Measurements from ENCODE around the gene ENC1. TPM values are rescaled to one million over a fixed set of nuclear protein-coding genes. Genes with fewer than 3 reads are reported as not detected.

The ENC1 gene
- total RNA-seq, 1 experiment from 2014 or later, result 30.0 TPM

DNA sequence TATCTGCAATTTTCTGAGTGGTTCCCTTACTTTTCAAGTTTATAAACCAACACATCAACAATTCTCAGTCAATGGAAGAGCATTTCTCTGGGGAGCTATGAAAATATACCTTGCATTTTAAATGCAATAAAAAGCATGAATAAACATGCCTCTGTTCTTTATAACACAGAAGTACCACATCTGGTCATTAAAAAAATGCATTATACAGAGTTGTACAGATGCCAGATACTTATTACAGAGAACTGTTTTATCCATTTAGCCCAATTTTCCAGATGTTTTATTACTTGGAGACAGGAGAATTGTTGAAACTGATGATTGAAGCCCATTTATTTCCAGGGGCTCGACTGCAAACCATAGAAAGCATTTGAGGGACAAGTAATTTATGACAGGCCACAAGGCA, 25.3 kb upstream of the ENC1 start:
- POLR2A ChIA-PET, result no interaction called here
- H3K4me1 ChIP-seq (ENCODE audit: control insufficient read depth in 1 of 2, insufficient read depth in 2 of 2, low read length in 2 of 2), result peaks cover 0 to 6% of the 10 kb centered on the region in 2 experiments; a peak in 2 of 4 replicates
- intact Hi-C loops (cut with micrococcal nuclease), result no loop called here
- H3K36me3 ChIP-seq (ENCODE audit: control insufficient read depth in 1 of 2, insufficient read depth in 2 of 2, low read length in 2 of 2), result no peaks in the 10 kb centered on the region
- no TSS peak for BruUV-seq (replicated peaks)
- H3K9me2 ChIP-seq (ENCODE audit: insufficient read depth), result no peaks in the 10 kb centered on the region
- no peak overlapping the region for H2AFZ ChIP-seq (ENCODE audit: low read depth, low read length, poor library complexity, severe bottlenecking)
- DNase-seq (ENCODE audit: low read depth, low spot score) (no peak), ATAC-seq (no peak)
- no peaks in the 10 kb centered on the region for H3K27me3 ChIP-seq (ENCODE audit: insufficient read depth, low read length)
- TF ChIP-seq, protein P1, sequence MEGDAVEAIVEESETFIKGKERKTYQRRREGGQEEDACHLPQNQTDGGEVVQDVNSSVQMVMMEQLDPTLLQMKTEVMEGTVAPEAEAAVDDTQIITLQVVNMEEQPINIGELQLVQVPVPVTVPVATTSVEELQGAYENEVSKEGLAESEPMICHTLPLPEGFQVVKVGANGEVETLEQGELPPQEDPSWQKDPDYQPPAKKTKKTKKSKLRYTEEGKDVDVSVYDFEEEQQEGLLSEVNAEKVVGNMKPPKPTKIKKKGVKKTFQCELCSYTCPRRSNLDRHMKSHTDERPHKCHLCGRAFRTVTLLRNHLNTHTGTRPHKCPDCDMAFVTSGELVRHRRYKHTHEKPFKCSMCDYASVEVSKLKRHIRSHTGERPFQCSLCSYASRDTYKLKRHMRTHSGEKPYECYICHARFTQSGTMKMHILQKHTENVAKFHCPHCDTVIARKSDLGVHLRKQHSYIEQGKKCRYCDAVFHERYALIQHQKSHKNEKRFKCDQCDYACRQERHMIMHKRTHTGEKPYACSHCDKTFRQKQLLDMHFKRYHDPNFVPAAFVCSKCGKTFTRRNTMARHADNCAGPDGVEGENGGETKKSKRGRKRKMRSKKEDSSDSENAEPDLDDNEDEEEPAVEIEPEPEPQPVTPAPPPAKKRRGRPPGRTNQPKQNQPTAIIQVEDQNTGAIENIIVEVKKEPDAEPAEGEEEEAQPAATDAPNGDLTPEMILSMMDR (IDR thresholded peaks at IDR 0.05 in 2 of 3, conservative IDR thresholded peaks at IDR 0.05 in 1 of 3; ENCODE audit: borderline replicate concordance in 1 of 3, insufficient read depth in 1 of 3, low read depth in 2 of 3, low read length in 2 of 3), result no peak
- TF ChIP-seq, protein P2, sequence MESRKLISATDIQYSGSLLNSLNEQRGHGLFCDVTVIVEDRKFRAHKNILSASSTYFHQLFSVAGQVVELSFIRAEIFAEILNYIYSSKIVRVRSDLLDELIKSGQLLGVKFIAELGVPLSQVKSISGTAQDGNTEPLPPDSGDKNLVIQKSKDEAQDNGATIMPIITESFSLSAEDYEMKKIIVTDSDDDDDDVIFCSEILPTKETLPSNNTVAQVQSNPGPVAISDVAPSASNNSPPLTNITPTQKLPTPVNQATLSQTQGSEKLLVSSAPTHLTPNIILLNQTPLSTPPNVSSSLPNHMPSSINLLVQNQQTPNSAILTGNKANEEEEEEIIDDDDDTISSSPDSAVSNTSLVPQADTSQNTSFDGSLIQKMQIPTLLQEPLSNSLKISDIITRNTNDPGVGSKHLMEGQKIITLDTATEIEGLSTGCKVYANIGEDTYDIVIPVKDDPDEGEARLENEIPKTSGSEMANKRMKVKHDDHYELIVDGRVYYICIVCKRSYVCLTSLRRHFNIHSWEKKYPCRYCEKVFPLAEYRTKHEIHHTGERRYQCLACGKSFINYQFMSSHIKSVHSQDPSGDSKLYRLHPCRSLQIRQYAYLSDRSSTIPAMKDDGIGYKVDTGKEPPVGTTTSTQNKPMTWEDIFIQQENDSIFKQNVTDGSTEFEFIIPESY (IDR thresholded peaks at IDR 0.05; ENCODE audit: extremely low read depth, insufficient replicate concordance, low read length), result no peak
- TF ChIP-seq SIN3A (IDR thresholded peaks at IDR 0.05; ENCODE audit: low read depth), result no peak
- TF ChIP-seq RAD21 (IDR thresholded peaks at IDR 0.05; ENCODE audit: low read depth), result no peak
- TF ChIP-seq, protein P3, sequence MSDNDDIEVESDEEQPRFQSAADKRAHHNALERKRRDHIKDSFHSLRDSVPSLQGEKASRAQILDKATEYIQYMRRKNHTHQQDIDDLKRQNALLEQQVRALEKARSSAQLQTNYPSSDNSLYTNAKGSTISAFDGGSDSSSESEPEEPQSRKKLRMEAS (IDR thresholded peaks at IDR 0.05), result no peak
- TF ChIP-seq, protein P4, sequence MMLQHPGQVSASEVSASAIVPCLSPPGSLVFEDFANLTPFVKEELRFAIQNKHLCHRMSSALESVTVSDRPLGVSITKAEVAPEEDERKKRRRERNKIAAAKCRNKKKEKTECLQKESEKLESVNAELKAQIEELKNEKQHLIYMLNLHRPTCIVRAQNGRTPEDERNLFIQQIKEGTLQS (IDR thresholded peaks at IDR 0.05), result no peak
- no peak for TF ChIP-seq JUND (IDR thresholded peaks at IDR 0.05)
- TF ChIP-seq TCF7L2 (IDR thresholded peaks at IDR 0.05; ENCODE audit: borderline replicate concordance, extremely low read depth, insufficient read depth, insufficient read length), result no peak
- TF ChIP-seq EGR1 (IDR thresholded peaks at IDR 0.05; ENCODE audit: low read depth), result no peak
- TF ChIP-seq ZNF274 (IDR thresholded peaks at IDR 0.05; ENCODE audit: low read depth, low read length), result no peak
- no peak for TF ChIP-seq YY1 (IDR thresholded peaks at IDR 0.05; ENCODE audit: extremely low read depth, insufficient replicate concordance, low read depth, low read length)
- no peak for TF ChIP-seq ZFX (IDR thresholded peaks at IDR 0.05)
- TF ChIP-seq FOSL1 (IDR thresholded peaks at IDR 0.05; ENCODE audit: low read depth), result no peak
- no peak for TF ChIP-seq POLR2A (IDR thresholded peaks at IDR 0.05; ENCODE audit: borderline replicate concordance, extremely low read depth, insufficient read depth, insufficient read length)
- no peak for TF ChIP-seq ELF1 (IDR thresholded peaks at IDR 0.05; ENCODE audit: borderline replicate concordance, low read depth)
- no peak for TF ChIP-seq CBX3 (IDR thresholded peaks at IDR 0.05; ENCODE audit: low read depth)
- no peak for TF ChIP-seq CEBPB (IDR thresholded peaks at IDR 0.05; ENCODE audit: low read depth)
- TF ChIP-seq SP1 (IDR thresholded peaks at IDR 0.05; ENCODE audit: low read depth), result no peak
- TF ChIP-seq EZH2phosphoT487 (IDR thresholded peaks at IDR 0.05; ENCODE audit: borderline replicate concordance), result no peak
- no peak for TF ChIP-seq SRF (IDR thresholded peaks at IDR 0.05; ENCODE audit: low read depth)
- no peaks in the 10 kb centered on the region for H3K79me2 ChIP-seq (ENCODE audit: insufficient read depth, low read length)
- H3K4me2 ChIP-seq (ENCODE audit: low read length), result no peak overlapping the region
- CTCF ChIA-PET, result no interaction called here
- no peak overlapping the region for H3K4me3 ChIP-seq (replicated peaks in 1 of 2; ENCODE audit: low read depth in 1 of 2, low read length in 2 of 2)
- RAD21 ChIA-PET (ENCODE audit: low non-redundant PET in 1 of 2, low total read pairs in 2 of 2, uncharacterized antibody in 2 of 2, unreplicated experiment in 2 of 2), result no interaction called here
- no peaks in the 10 kb centered on the region for H4K20me1 ChIP-seq (ENCODE audit: insufficient read depth)
- no peaks in the 10 kb centered on the region for H3K9me3 ChIP-seq (ENCODE audit: control insufficient read depth in 1 of 2, insufficient read depth in 1 of 2, low read depth in 1 of 2, low read length in 2 of 2)
- H3K9ac ChIP-seq (ENCODE audit: low read length), result no peak overlapping the region
- H3K27ac ChIP-seq (ENCODE audit: low read depth, low read length), result no peak overlapping the region

Measured in HCT116 (cell line).